Endometrial microvascular endothelial cells (primary cell): ENCODE data around the gene NOL6. TPM values are rescaled to one million over a fixed set of nuclear protein-coding genes. Genes with fewer than 3 reads are reported as not detected.

Source experiments
- in situ Hi-C: cut with HindIII; loops from 2 replicates; pipeline ENCODE4 v1.10.0; 2017; ENCODE audit warnings: low sequenced_read_pairs, low pct_unique_long_range_greater_than_20kb; ENCODE audit errors: inconsistent ontology term
- total RNA-seq: library from RNA; depleted of rRNA; stranded (reverse); fragments of >200 nt; gene quantifications from one replicate; pipeline ENCODE4 v1.2.3, GENCODE V29; 2015; ENCODE audit errors: inconsistent ontology term

The NOL6 gene
- total RNA-seq, 1 donor from 2014 or later = 47.6 TPM

GRCh38 chr9:33455945-33456344 lies 17.8 kb downstream of the NOL6 start:
- in situ Hi-C loops = loop anchor here (25.0 kb wide), 1 partner anchor 169 kb away; the partner anchor contains the start of gene NFX1

DNA sequence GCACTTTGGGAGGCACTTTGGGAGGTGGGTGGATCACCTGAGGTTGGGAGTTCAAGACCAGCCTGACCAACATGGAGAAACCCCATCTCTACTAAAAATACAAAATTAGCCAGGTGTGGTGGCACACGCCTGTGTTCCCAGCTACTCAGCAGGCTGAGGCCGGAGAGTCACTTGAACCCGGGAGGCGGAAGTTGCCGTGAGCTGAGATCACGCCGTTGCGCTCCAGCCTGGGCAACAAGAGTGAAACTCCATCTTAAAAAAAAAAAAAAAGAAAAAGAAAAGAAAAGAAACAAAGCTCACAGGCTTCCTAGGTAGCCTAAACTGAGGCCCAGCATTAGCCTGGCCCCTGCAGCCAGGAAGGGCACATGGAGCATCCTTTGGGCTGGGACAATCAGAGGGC lies 18.3 kb downstream of the NOL6 start:
- in situ Hi-C loops = loop anchor here (25.0 kb wide), 1 partner anchor 168 kb away; the partner anchor contains the start of gene NFX1

GRCh38 chr9:33454661-33455026 lies 19.1 kb downstream of the NOL6 start:
- in situ Hi-C loops = loop anchor here (25.0 kb wide), 1 partner anchor 167 kb away; the partner anchor contains the start of gene NFX1

GRCh38 chr9:33453999-33454660 lies 19.6 kb downstream of the NOL6 start:
- in situ Hi-C loops = loop anchor here (25.0 kb wide), 1 partner anchor 167 kb away; the partner anchor contains the start of gene NFX1

DNA sequence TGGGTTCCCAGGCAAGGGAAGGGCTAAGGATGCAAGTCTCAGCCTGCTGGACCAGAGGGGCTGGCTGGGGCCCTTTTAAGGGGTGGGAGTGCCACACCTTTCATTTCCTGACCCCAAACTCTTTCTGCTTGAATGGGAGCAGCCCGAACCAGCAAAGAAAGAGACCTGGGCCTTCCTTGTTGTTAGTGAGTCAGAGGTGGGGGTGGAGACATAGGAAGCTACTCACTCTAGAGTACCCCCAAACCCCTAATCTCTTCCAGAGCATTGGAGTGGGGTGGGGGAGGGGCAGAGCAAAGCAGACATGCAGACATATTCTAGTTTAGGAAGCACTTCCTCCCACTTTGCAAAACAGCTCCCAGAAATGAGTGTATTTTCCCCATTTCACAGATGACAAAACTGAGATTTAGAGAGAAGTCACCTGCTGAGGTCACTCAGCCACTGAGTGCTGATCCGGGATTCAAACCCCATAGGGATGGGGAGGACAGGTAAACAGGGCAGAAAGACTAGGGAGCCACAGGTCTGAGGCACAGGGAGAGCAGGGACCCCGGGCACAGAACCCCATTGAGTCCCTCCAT lies 20.4 kb downstream of the NOL6 start:
- in situ Hi-C loops = loop anchor here (25.0 kb wide), 1 partner anchor 166 kb away; the partner anchor contains the start of gene NFX1

GRCh38 chr9:33452828-33453271 lies 20.9 kb downstream of the NOL6 start:
- in situ Hi-C loops = loop anchor here (25.0 kb wide), 1 partner anchor 166 kb away; the partner anchor contains the start of gene NFX1

GRCh38 chr9:33450621-33451146 lies 23.0 kb downstream of the NOL6 start:
- in situ Hi-C loops = loop anchor here (25.0 kb wide), 1 partner anchor 163 kb away; the partner anchor contains the start of gene NFX1

GRCh38 chr9:33449715-33450114 lies 24.0 kb downstream of the NOL6 start:
- in situ Hi-C loops = loop anchor here (25.0 kb wide), 1 partner anchor 162 kb away; the partner anchor contains the start of gene NFX1

DNA sequence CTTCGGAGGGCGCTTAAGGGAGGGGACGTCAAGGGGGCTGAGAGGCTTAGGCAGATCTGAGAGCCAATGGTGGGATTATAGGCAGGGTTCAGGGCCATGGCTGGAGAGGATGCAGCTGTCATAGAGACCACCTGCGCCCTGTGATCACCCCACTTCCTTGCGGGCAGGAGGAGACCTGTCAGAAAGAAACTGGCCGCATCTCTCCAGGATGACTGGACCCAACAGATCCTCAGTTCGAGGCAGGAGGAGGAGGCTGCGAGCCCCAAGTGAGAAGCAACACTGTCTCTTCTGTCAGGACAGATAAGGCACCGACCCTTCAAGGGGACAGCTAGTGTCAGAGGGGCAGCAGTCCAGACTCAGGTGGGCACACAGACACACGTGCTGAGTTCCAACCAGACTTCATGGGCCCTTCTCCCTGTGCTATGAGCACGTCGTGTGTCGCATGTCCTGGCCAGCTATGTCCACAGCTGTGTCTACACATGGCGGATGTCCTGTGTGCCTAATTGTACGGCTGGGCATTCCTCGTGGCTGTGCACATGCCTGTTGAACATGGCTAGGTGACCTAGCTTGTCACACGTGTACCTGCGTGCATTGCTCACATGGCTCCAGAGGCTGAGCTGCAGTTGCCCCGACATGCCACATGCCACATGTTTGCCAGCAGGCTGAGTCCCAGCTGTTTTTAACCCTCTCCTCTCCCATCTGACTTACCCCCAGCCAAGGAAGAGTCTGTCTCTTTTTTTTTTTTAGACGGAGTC lies 25.7 kb downstream of the NOL6 start:
- in situ Hi-C loops = no loop called here

DNA sequence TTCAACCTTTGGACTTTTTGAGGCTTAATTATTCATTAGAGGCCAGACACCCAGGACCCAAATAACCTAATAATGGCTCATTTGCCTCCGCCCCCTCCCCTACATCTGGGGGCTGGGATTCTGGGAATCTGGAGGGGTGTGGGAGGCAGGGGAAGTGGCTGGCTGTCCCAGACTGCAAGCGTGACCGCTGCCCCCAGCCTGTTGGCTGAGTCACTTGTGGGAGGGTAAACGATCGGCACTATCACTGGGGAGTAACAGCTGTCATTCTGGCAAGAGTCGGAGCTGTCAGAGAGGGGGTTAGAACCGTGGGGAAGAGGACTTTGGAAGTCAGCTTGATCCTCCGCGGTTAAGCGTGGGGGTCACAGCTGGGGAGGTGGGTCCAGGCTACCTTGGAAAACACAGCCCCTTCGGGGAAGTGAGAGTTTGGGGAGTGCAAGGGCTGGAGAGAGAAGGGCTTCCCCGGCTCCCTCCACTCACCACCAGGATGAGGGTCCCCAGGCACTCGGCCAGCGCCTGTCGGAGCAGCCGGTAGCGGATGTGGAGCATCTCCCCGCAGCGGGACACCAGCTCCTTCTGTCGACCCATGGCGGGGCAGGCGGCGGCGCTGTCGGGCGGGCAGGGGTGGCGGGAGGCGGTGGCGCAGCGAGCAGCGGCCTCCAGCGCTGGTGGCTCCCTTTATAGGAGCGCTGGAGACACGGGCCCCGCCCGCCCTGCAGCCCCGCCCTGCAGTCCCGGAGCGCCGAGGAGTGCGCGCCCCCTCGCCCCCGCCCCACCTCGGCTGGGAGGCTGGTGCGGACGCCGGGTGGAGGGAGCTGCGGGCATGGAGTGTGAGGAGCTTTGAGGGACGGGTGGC lies 26.6 kb downstream of the NOL6 start, which contains the start of gene AQP3:
AQP3 (minus strand) TSS at position 648 of the 853 bp plus-strand sequence; CDS start at position 585, 63 bp downstream.
- in situ Hi-C loops = no loop called here

DNA sequence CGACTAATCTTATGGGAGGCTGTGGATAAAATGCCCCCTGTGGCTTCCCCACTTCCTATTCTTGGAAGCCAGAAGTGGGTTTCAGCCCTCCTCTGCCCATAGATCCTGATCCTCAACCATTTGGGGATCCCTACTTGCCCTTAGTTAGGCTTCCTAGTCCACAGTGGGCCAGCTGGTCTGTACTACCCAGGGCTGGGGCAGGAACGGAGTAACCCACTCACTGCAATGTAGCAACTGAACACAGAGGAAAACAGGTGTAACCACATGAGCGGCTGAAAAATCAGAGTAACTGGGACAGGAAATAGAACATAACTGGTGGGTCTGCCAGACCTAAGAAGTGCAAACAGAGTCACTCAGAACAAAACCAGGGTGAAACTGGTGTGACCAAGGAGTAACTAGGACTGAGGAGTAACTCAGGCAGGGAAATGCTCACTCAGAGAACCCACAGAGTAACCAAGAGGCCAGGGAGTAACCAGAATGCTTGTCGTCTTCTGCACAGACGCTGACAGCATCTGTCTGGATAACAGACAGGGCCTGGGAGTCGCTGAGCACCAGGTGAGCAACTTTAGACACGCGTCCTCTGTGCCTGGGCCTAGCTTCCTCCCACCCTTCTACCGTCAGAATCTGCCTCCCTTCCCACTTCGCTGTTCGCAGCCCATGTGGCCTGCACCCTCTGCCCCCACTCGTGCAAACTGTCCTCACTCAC lies 27.3 kb downstream of the NOL6 start:
- in situ Hi-C loops = no loop called here

DNA sequence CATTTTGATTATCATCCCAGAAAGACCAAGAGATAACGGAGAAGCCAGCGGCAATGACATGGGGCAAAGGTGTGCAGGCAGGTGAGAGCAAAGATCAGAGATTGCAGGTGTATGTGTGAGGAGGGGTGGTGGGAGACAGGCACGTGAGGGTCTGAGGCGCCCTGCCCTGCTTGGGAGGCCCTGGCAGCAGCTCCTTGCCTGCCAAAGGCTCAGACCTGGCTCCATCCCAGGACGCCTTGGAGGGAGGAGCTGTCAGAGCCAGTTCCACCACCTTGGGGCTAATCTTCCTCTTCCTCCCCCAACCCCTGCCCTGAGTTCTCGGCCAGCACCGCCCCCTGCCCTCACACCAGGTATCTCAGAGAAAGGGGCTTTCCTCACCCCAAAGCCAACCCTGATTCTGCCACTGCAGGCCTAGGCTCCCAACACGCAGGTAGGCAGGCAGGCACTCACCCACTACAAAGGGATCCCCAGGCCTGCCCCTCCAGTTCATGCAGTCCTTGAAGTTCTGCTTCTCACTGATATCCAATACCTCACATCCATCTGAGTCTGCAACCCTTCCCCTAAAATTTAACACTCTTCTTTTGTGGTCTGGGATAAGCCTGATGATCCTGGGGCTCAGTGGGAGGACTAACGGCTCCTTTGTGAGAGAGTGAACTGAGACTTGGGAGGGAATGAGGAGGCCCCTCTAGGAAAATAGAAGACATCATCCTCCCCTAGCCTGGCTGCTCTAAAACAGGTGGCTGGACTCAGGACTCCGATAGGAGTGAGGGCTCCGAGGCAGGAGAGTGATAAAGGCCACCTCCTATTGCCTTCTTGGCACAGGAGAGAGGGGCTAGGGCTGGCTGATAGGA lies 28.1 kb downstream of the NOL6 start:
- in situ Hi-C loops = no loop called here

DNA sequence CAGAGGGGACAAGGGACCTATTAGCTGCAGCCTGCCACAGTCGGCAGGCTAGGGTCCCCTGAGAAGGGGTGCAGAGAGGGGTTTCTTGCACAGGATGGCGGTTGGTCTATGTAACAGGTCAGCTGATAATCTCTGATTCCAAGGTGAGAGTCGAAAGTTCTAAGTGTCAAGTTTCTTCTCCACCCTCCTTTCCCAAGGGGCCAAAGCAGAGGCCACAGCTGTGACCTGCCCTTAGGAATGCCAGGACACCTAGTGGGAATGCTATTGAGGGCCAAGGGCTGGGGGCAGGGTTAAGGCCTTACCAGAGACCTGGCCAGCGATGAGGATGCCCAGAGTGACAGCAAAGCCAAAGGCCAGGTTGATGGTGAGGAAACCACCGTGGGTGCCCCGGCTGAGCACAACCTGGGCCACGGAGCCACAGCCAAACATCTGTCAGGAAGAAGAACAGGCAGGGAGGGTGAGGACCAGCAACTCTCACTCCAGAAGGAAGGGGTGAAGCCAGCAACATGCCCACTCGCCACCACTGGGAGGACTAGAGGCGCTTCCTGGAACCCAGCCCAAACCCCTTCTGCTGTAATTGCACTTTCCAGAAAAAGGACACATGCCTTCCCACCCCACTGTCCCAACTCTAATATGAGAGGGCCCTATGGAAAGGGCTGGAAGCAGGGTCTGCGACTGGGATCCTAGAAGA lies 30.1 kb downstream of the NOL6 start:
- in situ Hi-C loops = no loop called here

- in situ Hi-C loops = no loop called here
Observed at GRCh38 chr9:33443047-33443446, 30.7 kb downstream of the NOL6 start.

- in situ Hi-C loops = no loop called here
Observed at GRCh38 chr9:33442125-33442524, 31.6 kb downstream of the NOL6 start.

GRCh38 chr9:33440609-33441008 lies 33.1 kb downstream of the NOL6 start:
- in situ Hi-C loops = no loop called here
